K562 (cell line): Measurements from ENCODE around the gene PLA2G15.

Experiments
- CTCF ChIP-seq, 3 experiments: IDR thresholded peaks in 2 of 3; conservative IDR thresholded peaks in 1 of 3; 2 replicates each; pipeline ENCODE4 v1.5.1; 2011 to 2012; ENCODE audit warnings: low read length in 3 of 3, mild to moderate bottlenecking in 3 of 3, control low read depth in 2 of 3, improper control_type of control experiment in 1 of 3, inconsistent platforms in 1 of 3, low read depth in 1 of 3, mixed read lengths in 1 of 3, moderate library complexity in 1 of 3; ENCODE audit not compliant: insufficient read depth in 2 of 3
- MXI1 ChIP-seq: IDR thresholded peaks from 2 replicates; pipeline ENCODE4 v1.6.1; 2011; ENCODE audit warnings: low read depth, mild to moderate bottlenecking, improper control_type of control experiment, low read length
- RFX1 ChIP-seq: fragments of 450-650 bp; IDR thresholded peaks from 2 replicates; pipeline ENCODE4 v1.6.1; 2016; ENCODE audit warnings: mild to moderate bottlenecking, moderate library complexity

- no peak for TF ChIP-seq RFX1
- no peak for TF ChIP-seq MXI1
- TF ChIP-seq CTCF (IDR thresholded peaks at IDR 0.05 in 2 of 3, conservative IDR thresholded peaks at IDR 0.05 in 1 of 3; ENCODE audit: insufficient read depth in 2 of 3, low read depth in 1 of 3, low read length in 3 of 3), result no peak
Measured at GRCh38 chr16:68283801-68284598, 38.8 kb downstream of the PLA2G15 start.
